HT1080 (cell line): Measurements from ENCODE around the gene EVPL. TPM values are rescaled to one million over a fixed set of nuclear protein-coding genes. Genes with fewer than 3 reads are reported as not detected.
A peak's percentile ranks its signal among the peaks of the same experiment; 100 is the strongest.
"Not testable (repeated sequence)": the region's sequence is repeated elsewhere in the genome, so short reads cannot be mapped to it uniquely, and the experiment has no call there.

Experiments used
- DNase-seq: peaks from one replicate; pipeline ENCODE4 v3.0.0-alpha.2; 2015; ENCODE audit warnings: low read depth
- polyA plus RNA-seq, 2 experiments: library from polyadenylated mRNA; depleted of rRNA; stranded (reverse); fragments of >200 nt; gene quantifications; 2 replicates each; pipeline ENCODE4 v1.2.3, GENCODE V29; 2015
- total RNA-seq: library from RNA; depleted of rRNA; stranded (reverse); fragments of >200 nt; shearing (Covaris generic); gene quantifications from 2 replicates; pipeline ENCODE4 v1.2.3, GENCODE V29; 2014; rRNA removed

Gene EVPL
- 0.03 TPM in 1 of 2 replicates, not detected in the other for total RNA-seq
- polyA plus RNA-seq (2015; cell fraction: cytosol; rRNA removed) = not detected in 2 replicates
- not detected in 2 replicates for polyA plus RNA-seq (2015; cell fraction: nucleus; rRNA removed)

DNA sequence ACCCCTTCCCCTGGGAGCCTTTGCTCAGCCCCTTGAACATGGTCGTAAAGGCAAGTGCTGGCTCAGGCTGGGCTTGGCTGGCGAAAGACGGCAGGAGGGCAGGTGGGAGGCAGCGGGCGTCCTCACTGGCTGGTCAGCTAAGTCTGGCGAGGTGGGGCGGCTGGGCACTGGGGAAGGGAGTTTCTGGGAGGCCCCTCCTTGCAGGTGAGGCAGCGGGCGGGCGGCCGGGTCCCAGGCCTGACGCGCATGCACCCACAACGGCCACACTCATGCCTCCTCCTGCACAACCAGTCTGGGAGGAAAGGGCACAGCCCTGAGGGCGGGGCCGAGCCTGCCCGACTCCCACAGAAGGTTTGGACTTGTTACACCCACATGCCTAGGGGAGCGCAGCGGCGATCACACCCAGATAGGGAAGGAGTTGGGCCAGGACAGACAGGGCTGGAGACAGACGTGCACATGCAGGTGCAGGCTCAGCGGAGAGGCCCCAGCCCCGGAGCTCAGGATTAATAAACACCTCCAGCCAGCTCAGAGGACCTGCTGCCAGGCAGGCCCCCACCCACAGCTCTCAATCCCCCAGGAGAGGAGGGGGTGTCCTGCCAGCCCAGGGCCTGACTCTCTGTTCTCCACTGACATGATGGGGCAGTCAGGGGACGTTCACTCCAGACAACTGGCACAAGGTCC lies at the start of gene EVPL:
Gene EVPL (minus strand): TSS at position 148 of the 681 bp plus-strand sequence. CDS start 108 bp downstream, at position 40.
- DNase-seq = no peak

DNA sequence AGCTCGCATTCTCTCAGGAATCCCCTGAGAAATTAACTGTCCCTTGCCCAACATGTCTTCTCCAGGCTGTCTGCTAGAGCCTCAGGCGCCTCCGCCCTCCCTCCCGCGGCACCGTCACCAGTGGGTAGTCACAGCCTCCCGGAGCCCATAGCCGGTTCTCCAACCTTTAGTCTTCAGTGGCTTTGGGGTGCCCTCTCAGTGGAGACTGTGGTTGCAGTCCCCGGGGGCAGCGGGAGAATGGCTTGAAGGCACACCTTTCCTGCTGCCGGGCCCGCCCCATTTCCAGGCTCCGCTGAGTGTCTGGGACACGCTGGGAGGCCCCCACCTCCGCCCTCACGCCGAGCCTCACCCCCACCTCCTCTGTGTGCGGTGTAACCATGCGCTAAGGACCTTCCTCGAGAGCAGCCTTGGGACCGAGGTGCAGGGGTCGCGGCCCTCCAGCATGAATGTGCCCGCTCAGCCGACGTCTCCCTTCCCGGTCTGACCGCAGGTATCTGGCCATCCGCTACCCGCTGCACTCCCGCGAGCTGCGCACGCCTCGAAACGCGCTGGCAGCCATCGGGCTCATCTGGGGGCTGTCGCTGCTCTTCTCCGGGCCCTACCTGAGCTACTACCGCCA lies 49.1 kb upstream of the EVPL start:
- no peak for DNase-seq

DNA sequence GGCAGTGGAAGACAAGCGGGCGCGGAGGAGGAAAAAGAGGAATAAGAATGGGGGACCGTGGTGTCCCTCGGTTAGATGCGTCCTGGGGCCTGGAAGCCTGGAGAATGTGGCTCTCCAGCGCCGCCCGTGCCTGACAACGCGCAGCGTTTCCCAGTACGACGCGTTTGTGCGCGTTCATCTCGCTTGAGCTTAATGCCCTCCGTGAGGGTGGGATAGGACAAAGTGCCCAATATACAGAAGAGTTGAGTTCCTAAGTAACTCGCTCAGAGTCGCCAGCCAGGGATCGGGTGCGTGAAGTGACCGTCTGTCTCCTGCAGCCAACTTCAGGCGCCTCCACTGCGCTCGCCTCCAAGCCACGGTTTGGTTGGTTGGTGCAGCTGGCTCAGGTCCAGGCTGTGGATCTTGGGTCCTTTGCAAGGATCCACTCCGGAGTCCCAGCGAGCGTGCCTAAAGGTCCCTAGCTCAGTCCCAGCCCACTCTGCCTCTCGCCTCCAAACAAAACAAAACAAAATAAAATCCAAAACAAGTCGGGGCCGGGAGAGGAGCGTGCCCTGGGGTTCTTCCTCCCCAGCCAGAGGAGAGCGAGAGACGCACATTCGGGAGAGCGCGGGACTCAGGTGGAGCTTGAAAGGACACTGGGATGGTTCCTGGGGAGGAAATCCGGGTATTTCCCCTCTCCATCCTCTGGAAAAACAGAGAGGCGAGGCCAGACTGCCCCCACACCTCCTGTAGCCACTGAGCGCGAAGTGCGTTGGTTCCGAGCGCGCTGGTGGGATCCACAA lies 48.4 kb upstream of the EVPL start:
- DNase-seq = no peak

DNA sequence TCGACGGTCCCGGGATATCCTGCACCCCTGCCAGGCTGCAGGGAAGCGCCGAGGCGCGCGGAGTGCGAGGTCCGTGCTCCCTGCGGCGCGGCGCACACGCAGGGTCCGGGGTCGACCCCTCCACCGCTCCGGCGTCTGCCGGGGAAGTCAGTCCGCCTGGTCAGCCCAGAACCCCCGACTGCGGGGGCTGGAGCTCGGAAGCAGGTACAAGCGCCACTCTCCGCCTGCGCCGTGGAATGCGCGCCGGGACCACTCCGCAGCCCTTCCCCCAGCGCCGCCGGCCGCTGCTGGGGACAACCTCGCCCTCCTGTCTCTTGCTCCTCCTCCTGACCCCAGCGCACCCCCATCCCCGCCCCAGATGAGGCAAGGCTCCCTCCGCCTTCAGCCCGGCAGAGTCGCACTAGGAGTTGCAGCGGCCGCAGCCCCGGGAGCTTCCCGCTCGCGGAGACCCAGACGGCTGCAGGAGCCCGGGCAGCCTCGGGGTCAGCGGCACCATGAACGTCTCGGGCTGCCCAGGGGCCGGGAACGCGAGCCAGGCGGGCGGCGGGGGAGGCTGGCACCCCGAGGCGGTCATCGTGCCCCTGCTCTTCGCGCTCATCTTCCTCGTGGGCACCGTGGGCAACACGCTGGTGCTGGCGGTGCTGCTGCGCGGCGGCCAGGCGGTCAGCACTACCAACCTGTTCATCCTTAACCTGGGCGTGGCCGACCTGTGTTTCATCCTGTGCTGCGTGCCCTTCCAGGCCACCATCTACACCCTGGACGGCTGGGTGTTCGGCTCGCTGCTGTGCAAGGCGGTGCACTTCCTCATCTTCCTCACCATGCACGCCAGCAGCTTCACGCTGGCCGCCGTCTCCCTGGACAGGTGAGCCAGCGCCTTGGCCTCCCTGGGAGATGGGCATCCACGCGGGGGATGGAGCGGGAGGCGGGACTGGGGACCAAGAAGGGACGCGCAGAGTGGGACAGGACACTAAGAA lies 47.6 kb upstream of the EVPL start, which contains the start of gene GALR2:
Gene GALR2 (plus strand): TSS at position 392 of the 974 bp plus-strand sequence. CDS start 103 bp downstream, at position 495.
- no peak for DNase-seq

DNA sequence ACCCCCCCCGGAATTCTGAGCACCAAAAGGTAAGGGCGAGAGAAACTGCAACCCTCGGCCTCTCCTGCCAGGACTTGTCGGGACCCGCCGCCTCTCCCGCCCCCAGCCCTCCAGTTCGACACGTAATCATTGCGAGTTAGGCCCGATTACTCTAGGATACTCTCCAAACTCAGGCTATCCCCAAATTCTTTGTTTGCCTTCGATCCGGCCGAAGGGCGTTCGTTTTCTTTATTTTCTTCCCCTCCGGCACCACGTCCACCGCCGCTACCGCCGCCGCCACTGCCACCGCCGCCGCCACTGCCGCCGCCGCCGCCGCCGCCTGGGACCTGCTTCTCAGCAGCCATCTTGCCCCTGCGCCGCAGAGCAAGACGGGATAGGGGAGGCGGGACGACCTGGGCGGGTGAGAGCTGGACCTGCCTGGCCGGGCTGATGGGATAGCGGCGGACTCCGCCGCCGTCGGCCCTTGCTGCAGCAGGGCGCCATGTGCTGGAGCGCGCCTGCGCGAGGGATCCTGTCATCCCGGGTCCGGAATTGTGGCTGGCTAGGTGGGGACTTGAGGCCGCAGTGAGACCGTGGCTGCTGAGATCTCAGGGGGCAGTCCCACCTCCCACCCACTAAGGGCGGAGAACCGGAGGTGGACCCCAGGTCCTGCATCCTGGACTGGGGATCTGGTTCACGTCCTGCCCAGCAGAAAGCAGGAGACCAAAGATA lies 45.2 kb upstream of the EVPL start, which contains the start of gene SRP68:
Gene SRP68 (minus strand): TSS at position 370 of the 711 bp plus-strand sequence. CDS start 26 bp downstream, at position 344.
- peak; percentile 91 for DNase-seq

DNA sequence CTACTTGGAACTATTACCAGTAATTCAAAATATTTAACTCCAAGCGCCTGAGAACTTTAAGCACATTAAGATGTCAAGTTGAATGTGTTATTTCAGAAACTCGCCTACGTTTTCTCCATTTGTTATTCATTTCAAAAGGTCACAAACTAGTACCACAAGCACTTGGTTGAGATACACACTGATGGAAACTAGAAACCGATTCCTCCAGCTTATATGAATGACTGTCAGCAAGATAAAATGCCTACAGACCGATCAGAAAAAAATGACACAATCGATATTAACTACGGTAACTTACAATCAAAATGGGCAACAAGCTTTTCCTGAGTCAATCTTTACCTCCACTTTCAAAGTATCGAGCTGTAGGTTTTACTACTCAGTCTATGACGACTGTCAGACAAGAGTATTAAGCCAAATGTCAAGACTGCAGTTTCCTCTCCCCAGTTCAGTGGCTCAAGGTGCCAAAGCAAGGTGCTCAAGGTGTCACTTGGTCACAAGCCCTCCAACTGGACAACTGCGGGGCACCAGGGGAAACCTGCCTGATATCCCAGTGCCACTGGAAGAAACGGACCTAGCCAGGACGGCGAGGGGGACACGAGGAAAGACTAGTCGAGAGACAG lies 44.5 kb upstream of the EVPL start:
- no peak for DNase-seq

DNA sequence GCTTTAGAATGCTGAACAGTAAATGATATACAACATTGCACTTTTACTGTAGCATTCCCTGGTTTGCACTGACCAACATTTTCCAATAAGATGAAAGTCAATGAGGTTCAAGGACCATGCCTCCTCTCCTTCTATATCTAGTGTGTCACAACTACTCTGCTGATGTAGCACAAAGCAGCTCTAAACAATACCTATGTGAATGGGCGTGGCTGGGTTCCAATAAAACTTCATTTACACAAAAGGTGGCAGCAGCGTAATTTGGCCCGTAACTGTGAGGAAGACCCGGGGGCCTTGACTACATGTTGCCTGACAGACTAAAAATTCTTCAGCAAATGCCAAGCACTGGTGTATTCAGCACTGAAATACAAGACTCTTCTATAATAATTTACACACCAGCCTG lies 38.7 kb upstream of the EVPL start:
- DNase-seq = no peak

DNA sequence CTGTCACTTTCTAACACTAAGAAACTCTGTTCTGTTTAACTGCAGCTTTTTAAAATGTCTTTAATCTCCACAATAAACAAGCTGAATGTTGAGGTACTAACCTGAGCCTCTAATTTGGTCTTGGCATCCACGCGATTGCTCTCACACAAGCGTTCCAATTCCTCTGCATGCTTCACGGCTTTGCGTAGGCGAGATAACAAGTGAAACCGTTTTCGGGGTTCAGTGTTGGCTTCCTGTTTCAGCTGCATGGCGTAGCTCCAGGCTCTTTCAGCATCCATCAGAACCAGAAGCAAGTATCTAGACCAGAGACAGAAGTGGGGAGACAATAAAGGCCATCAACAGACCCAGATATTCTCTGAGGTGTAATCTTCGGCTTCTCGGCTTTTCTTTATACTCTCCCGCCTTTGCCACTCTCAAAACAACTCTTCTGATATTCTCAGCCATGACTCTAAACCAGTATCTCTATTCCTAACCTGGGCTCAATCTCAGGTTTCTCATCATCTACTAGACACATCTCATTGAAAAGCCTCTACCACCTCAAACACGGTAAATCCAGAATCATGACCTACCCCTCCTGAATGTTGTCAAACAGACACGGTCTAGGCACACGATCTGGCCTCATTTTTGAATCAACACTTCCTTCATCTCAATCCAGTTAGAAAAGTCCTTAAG lies 36.9 kb upstream of the EVPL start:
- no peak for DNase-seq

DNA sequence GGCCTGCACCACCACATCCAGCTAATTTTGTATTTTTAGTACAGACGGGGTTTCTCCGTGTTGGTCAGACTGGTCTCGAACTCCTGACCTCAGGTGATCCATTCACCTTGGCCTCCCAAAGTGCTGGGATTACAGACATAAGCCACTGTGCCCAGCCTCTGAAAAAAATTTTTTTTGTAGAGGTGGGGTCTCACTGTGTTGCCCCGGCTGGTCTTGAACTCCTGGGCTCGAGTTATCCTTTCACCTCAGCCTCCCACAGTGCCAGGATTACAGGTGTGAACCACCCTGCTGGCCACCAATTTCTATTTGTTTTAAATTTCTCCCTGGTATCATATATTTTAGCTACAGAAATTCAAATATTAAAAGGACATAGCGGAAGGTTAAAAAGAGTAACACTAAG lies 31.2 kb upstream of the EVPL start:
- not testable (repeated sequence) for DNase-seq

DNA sequence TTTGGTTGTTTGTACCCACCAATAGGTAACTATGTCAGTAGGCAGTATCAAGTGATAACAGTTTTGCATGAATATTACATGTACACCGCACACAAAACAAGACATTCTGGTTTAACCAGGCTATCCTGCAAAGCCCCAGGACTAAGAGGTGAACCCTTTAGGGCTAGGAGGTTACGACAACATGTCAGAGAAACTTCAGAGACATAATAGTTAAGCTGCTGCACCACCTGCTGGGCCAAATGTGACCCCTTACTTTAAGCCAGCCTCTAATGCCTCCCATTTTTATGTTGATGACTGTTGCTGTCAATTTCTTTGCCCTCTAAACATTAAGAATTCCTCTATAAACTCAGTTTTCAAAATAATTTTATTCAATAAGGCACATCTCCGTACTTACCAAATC lies 29.8 kb upstream of the EVPL start:
- DNase-seq = no peak

DNA sequence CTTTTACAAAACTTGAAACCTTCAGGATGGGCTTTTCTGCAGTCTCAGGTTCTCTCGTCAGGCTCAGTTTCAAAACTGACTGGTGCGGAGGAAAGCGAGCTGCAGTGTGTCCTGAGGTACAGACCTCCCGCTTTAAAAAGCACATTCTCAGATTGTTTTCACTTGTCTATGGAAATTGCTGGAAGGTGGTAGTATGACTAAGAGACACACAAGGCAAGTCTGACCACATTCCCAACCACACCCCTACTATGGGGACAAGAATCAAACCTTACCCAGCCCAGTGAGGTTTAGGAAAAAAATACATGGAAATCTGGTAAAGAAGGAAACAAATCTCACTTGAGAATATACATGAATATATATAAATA lies 27.0 kb upstream of the EVPL start:
- DNase-seq = peak; percentile 63

DNA sequence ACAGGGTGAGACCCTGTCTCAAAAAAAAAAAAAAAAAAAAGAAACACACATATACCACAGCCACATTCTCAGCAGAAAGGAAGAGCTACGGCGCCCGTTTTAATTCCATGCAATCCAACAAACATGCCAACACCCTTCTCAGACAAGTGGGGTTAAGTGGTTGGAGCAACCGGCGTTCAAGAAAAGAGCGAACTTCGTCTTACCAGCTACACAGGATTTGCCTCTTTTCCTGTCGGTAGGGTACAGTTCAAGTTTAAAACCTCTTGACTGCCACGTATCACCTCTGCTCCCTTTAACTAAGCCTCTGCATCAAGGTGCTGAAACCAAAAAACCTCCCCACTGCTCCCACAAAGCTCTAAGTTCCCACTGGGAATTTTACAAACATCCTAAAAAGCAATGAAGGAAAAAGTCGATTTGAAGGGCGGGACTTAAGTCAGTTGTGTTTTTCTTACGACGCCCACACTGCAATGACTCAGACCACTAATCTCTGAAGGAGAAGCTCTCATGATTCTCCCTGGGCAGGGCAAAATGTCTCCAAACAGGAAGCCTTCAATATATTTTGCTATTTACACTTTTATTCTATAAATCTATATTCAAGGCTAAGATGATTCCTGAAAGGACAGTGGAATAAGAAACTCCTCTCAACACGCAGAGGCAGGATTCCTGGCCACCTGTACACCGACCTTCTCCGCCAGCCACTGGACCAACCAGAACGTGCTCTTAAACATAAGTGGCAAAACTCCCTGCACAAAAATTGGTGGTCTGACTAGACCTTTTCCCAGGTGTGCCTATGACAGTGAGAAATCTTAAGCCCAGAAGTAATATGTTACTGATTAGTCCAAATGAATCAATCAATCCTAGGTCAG lies 26.4 kb upstream of the EVPL start:
- peak; percentile 39 for DNase-seq

DNA sequence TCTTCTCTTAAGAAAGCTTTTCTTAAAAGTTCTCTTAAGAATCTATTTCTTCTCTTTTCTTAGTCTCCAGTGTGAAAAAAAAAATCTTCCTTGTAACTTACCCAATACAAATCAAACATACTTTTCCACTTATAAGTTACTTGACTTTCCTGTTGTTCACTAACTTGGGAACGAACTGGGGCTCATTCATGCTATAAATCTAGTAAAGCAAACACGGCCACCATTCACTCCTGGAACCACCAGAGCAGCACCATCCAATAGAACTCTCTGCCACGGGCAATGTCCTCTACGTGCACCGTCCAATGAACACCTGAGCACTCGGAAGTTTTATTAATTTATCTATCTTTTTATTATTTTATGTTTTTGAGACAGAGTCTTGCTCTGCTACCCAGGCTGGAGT lies 24.5 kb upstream of the EVPL start:
- DNase-seq = no peak

DNA sequence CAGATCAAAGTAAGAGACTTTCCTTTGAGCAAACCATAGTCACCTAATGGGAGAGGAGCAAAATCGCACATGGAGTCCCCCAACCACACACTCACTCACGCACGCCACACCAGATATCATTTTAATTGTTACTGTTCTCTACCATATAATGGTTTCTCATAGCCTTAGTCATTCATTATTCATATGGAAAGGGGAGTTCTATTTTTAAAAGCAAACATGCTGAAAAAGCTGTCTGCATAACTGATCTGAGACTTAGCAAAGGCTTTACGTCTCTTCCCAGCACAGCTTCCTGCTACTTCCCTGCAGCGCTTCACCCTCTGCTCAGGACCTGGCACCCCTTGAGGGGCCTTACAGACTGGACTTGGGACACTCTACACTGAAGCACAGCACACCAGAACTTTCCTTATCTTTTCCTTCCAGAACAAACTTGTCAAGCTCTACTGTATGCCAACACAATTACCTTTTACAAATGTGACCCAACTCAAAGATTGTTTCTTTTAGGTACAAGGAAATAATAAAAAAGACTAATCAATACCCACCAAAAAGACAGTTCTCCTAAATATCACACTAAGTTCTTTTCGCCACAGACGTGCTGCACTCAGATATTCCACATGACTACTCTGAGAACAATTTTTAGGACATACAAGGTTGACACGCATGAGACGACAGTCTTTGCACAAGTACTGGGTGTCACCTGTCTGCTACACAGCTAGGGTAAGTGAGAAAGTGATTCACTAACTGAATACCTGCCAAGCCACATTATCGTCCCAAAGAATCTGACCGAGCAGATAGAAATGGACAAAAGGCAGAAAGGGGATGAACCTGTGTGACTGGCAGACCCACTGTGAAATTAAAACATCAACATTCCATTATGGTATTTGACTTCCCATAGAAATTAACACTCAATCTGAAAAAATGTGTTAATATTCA lies 23.7 kb upstream of the EVPL start:
- no peak for DNase-seq

DNA sequence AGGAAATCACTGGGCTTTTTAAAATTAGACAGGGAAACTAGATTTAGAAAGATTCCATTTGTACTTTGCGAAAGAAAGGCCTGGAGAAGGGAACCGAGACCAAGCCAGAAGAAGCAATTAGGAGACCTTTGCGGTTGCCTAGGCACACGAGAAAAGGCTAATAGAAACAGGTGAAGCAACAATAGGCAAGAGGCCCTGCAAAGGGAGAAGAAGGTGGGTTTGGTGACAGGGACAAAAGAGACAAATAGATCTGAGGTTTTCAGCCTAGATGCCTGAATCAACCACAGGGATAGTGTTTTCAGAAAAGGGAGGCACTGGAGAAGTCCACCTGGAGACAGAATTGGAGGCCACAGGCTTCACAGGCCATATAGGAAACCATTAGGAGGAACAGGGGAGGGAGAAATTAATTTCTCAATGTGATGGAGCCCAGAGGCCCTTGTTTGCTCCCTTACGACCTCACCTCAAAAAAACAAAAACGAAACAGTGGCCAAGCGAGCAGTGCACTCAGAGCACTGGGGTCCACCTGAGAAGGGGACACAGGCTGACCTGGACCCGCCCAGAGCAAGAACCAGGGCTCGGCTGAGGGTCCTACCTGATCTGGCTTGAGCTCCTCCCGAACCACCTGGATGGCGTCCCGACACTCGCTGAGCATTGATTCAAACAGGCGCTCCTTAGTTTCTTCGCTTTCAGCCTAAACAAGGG lies 22.9 kb upstream of the EVPL start:
- no peak for DNase-seq

DNA sequence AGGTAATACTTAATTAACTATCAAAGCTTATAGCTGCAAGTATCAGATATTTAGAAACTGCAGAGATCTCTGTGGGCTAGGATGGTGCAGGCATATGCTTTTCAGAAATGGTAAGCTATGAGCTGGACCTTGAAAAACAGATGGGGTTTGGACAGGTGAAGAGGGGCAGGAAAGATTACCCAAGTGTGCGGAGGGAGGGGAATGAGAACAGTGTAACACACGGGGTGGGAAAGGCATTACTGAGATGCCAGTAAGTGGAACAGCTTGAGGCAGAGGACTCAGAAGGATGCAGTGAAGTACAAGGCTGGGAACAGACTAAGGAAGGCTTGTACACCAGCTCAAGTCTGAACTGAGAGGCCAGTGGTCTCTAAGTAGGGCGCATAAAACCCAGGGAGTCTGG lies 22.1 kb upstream of the EVPL start:
- no peak for DNase-seq
